ENCODE measurements around the gene C6orf132. TPM values are rescaled to one million over a fixed set of nuclear protein-coding genes. Genes with fewer than 3 reads are reported as not detected.

C6orf132 gene
- total RNA-seq, 2 donors from 2014 or later: 23.4 to 24.4 TPM

- no peak for DNase-seq
- Histone ChIP-seq H3K9ac (ENCODE audit: extremely low read depth, low read length, poor library complexity, severe bottlenecking) (no peak overlapping the region), H3K9me3 (ENCODE audit: control insufficient read depth, low read length) (no peaks in the 10 kb centered on the region), H3K36me3 (ENCODE audit: control insufficient read depth, insufficient read depth, low read length) (peaks cover 7% of the 10 kb centered on the region), H3K27me3 (ENCODE audit: control insufficient read depth, insufficient read depth, low read length, poor library complexity, severe bottlenecking) (no peaks in the 10 kb centered on the region), H3K4me3 (ENCODE audit: low read length) (no peak overlapping the region), H3K27ac (ENCODE audit: low read depth, low read length) (no peak overlapping the region), H3K4me1 (ENCODE audit: control insufficient read depth, insufficient read depth, low read length) (no peaks in the 10 kb centered on the region)
- WGBS, 2 experiments (ENCODE audit: insufficient coverage in 1 of 2, insufficient read length in 1 of 2): 93 to 96% methylated on average over 5 to 8 of the region's 8 CpGs
- H3K36me3 Mint-ChIP-seq (ENCODE audit: low read depth): peaks cover 27% of the 10 kb centered on the region
- no peak overlapping the region for H3K4me3 Mint-ChIP-seq
- no peak overlapping the region for H3K27ac Mint-ChIP-seq
- H3K9me3 Mint-ChIP-seq: no peaks in the 10 kb centered on the region
- TF ChIP-seq CTCF (conservative IDR thresholded peaks at IDR 0.05): no peak
- H3K4me1 Mint-ChIP-seq: peaks cover 2% of the 10 kb centered on the region
- H3K27me3 Mint-ChIP-seq (ENCODE audit: insufficient read depth): no peaks in the 10 kb centered on the region
Observed at GRCh38 chr6:42120895-42121865, 21.2 kb downstream of the C6orf132 start.

- H3K4me1 ChIP-seq (ENCODE audit: control insufficient read depth, insufficient read depth, low read length): no peaks in the 10 kb centered on the region
- H3K36me3 Mint-ChIP-seq (ENCODE audit: low read depth): peaks cover 16% of the 10 kb centered on the region
- no peak for DNase-seq
- H3K27me3 ChIP-seq (ENCODE audit: control insufficient read depth, insufficient read depth, low read length, poor library complexity, severe bottlenecking): no peaks in the 10 kb centered on the region
- no peak overlapping the region for H3K4me3 ChIP-seq (ENCODE audit: low read length)
- H3K27ac Mint-ChIP-seq: no peak overlapping the region
- no peaks in the 10 kb centered on the region for H3K4me1 Mint-ChIP-seq
- WGBS, 2 experiments (ENCODE audit: insufficient coverage in 1 of 2, insufficient read length in 1 of 2): 70 to 88% methylated on average over 4 to 10 of the region's 10 CpGs
- no peak overlapping the region for H3K4me3 Mint-ChIP-seq
- no peak overlapping the region for H3K9ac ChIP-seq (ENCODE audit: extremely low read depth, low read length, poor library complexity, severe bottlenecking)
- TF ChIP-seq CTCF (conservative IDR thresholded peaks at IDR 0.05): no peak
- H3K9me3 ChIP-seq (ENCODE audit: control insufficient read depth, low read length): no peaks in the 10 kb centered on the region
- H3K36me3 ChIP-seq (ENCODE audit: control insufficient read depth, insufficient read depth, low read length): no peaks in the 10 kb centered on the region
- H3K27me3 Mint-ChIP-seq (ENCODE audit: insufficient read depth): no peaks in the 10 kb centered on the region
- no peak overlapping the region for H3K27ac ChIP-seq (ENCODE audit: low read depth, low read length)
- no peaks in the 10 kb centered on the region for H3K9me3 Mint-ChIP-seq
Observed at GRCh38 chr6:42118162-42119001, 24.0 kb downstream of the C6orf132 start.

- Mint-ChIP-seq H3K27me3 (ENCODE audit: insufficient read depth) (no peaks in the 10 kb centered on the region), H3K27ac (no peak overlapping the region), H3K4me1 (no peaks in the 10 kb centered on the region), H3K36me3 (ENCODE audit: low read depth) (peaks cover 21% of the 10 kb centered on the region), H3K9me3 (no peaks in the 10 kb centered on the region), H3K4me3 (no peak overlapping the region)
- no peak overlapping the region for H3K9ac ChIP-seq (ENCODE audit: extremely low read depth, low read length, poor library complexity, severe bottlenecking)
- DNase-seq: no peak
- no peak for TF ChIP-seq CTCF (conservative IDR thresholded peaks at IDR 0.05)
- H3K9me3 ChIP-seq (ENCODE audit: control insufficient read depth, low read length): no peaks in the 10 kb centered on the region
- no peaks in the 10 kb centered on the region for H3K27me3 ChIP-seq (ENCODE audit: control insufficient read depth, insufficient read depth, low read length, poor library complexity, severe bottlenecking)
- no peaks in the 10 kb centered on the region for H3K4me1 ChIP-seq (ENCODE audit: control insufficient read depth, insufficient read depth, low read length)
- no peak overlapping the region for H3K27ac ChIP-seq (ENCODE audit: low read depth, low read length)
- WGBS, 2 experiments (ENCODE audit: insufficient coverage in 1 of 2, insufficient read length in 1 of 2): 92 to 100% methylated on average over 3 of the region's 3 CpGs
- H3K4me3 ChIP-seq (ENCODE audit: low read length): no peak overlapping the region
- H3K36me3 ChIP-seq (ENCODE audit: control insufficient read depth, insufficient read depth, low read length): no peaks in the 10 kb centered on the region
Observed at GRCh38 chr6:42117843-42118161, 24.6 kb downstream of the C6orf132 start.
